HG02588 (cell line): ENCODE results near the gene PCGF2.
"Not testable (repeated sequence)": the region's sequence is repeated elsewhere in the genome, so short reads cannot be mapped to it uniquely, and the experiment has no call there.

ENCODE experiments used
- ATAC-seq: cut with Tn5 transposase; IDR thresholded peaks from one replicate; pipeline ENCODE4 v1.9.1; 2021; ENCODE audit warnings: mild to moderate bottlenecking, moderate library complexity; ENCODE audit not compliant: unreplicated experiment

The PCGF2 gene

GRCh38 chr17:38748149-38748891 lies at the start of gene PCGF2:
Gene PCGF2 (minus strand): TSS chr17:38748336. CDS start chr17:38740402, 7,934 bp downstream.
- ATAC-seq = no peak

DNA sequence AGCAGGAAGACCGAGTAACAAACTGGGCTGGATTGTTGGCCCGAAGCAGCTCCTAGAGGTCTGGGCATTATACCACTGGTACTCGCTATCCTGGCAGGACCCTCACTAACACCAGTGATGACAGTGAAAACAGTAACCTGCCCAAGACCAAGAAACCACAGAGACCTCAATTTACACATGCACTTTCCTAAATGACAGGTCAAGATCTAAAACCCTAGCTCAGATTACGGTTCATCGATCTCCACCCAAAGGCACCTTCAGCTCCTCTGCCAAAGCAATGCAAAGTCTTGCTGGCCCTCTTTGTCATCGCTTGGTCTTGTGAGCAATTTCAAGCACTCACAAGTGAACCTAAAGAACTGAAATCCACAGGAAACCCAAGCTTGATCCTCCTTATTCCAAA lies 49.7 kb upstream of the PCGF2 start:
- ATAC-seq = no peak

- ATAC-seq = no peak
These were observed 49.0 kb upstream of the PCGF2 start for GRCh38 chr17:38797158-38797490.

- ATAC-seq = no peak
These were observed 48.5 kb upstream of the PCGF2 start for GRCh38 chr17:38796451-38797157.

- ATAC-seq = no peak
These were observed 46.1 kb upstream of the PCGF2 start for GRCh38 chr17:38794221-38794620.

DNA sequence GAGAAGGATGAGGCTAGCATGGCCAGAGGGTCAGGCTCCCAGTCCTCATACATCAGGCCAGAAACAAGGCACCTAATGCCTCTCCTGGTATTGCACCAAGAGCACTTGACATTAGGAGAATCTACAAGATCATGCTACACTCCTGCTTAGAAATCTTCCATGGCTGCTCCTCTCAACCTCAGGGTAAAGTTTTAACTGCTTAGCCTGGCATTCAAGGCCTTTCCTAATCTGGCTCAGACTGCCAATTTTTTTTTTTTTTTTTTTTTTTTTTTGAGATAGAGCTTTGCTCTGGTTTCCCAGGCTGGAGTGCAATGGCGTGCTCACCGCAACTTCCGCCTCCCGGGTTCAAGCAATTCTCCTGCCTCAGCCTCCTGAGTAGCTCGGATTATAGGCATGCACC lies 43.0 kb upstream of the PCGF2 start:
- no peak for ATAC-seq

GRCh38 chr17:38790148-38790707 lies 42.1 kb upstream of the PCGF2 start:
- not testable (repeated sequence) for ATAC-seq

GRCh38 chr17:38789185-38789584 lies 41.0 kb upstream of the PCGF2 start:
- no peak for ATAC-seq

GRCh38 chr17:38787999-38788398 lies 39.9 kb upstream of the PCGF2 start:
- not testable (repeated sequence) for ATAC-seq

GRCh38 chr17:38786372-38786771 lies 38.2 kb upstream of the PCGF2 start:
- ATAC-seq = no peak

DNA sequence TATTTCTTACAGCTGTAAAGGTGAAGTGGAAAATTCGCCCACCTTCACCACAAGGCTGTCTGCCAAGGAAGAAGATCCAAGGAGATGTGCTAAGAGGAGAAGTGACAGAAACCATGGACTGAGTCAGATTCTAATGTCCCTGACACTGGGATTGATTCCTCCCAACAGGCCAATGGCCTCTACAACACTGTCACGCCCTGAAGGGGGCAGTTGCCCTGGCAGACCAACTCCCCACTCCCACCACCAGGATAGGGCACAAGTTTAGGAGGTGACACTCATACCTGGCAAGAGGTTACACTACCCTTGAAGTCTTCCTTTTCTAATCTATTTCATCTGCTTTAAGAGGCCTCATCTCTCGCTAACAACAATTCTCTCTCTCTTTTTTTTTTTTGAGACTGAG lies 35.1 kb upstream of the PCGF2 start:
- ATAC-seq = no peak

- ATAC-seq = no peak
These were observed 32.0 kb upstream of the PCGF2 start for GRCh38 chr17:38779965-38780752.

GRCh38 chr17:38777641-38778250 lies 29.6 kb upstream of the PCGF2 start:
- no peak for ATAC-seq

- ATAC-seq = no peak
These were observed 25.1 kb upstream of the PCGF2 start for GRCh38 chr17:38773258-38773657.

- ATAC-seq = no peak
These were observed 20.3 kb upstream of the PCGF2 start for GRCh38 chr17:38768417-38768816.

DNA sequence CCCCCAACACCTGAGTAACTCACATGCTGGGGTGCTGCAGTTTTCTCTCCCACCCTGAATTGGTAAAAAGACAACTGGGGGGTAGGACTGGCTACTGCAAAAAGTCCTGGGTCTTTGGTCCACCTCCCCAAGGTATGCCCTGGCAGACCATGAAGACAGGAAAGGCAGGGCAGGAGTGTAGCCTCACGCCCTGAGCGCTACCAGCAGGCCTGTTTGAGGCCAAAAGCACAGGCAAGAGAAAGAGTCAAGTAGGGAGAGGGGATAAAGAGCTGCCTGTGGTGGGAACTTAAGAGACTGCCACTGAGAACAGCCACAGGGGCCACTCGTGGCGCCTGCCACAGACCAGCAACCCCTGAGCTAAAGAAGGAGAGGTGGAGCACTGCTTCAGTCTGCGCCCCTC lies 18.2 kb upstream of the PCGF2 start:
- no peak for ATAC-seq

DNA sequence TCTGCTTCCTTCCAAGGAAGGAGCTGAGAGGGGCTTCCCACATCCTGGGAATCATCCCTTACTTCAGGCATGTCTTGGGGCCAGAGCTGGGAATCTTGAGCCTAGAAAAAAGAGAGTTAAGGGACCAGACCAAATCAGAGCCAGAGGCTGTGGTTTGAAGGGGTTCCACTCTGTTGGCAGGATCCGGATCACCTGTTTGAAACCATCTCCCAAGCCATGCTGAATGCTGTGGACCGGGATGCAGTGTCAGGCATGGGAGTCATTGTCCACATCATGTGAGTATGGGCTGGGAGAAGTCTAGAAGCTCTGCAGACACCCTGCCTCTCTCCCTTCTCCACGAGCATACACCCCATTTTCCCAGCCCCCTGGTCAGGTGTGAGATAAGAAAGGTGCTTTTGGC lies 14.1 kb upstream of the PCGF2 start:
- ATAC-seq = no peak

DNA sequence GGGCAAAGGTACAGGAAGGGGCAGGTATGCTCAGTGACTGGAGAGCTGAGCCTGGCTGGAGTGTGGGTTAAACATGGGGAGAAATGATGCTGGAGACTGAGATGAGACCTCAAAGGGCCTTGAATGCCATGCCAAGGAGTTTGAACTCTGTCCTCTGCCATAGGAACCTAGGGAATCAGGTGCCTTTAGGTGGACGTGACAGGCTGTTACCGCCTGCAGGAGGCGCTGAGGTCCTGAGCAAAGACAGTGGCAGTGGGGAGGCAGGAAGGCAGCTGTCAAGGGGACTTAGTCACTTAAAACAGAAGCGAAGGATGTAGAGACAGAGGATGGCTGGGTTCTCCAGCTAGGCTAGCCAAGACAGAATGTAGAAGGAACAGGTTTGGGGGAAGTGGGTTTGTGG lies 13.5 kb upstream of the PCGF2 start:
- no peak for ATAC-seq

- ATAC-seq = no peak
These were observed 5.0 kb upstream of the PCGF2 start for GRCh38 chr17:38753071-38753506.

GRCh38 chr17:38752308-38753070 lies 4.4 kb upstream of the PCGF2 start, which contains the start of gene PSMB3:
Gene PSMB3 (plus strand): TSS chr17:38752741. CDS start chr17:38752827, 86 bp downstream.
- ATAC-seq = peak; percentile 88
